Measurements from ENCODE around the gene UQCRQ. TPM values are rescaled to one million over a fixed set of nuclear protein-coding genes. Genes with fewer than 3 reads are reported as not detected.

The UQCRQ gene
- total RNA-seq, 2 donors from 2014 or later = 55.3 to 84.4 TPM

GRCh38 chr5:132831095-132831860, 35.2 kb upstream of the UQCRQ start:
- intact Hi-C loops (cut with DNase I) = no loop called here
- DNase-seq = no peak
- peak overlapping the region; percentile 89 to 95 (median 94) for H3K27ac ChIP-seq
- H3K36me3 ChIP-seq (replicated peaks in 1 of 2; ENCODE audit: insufficient read depth in 1 of 2, low read depth in 2 of 2) = no peaks in the 10 kb centered on the region
- no peaks in the 10 kb centered on the region for H3K9me3 ChIP-seq
- no peak for ATAC-seq
- WGBS, 2 donors = 87 to 88% methylated on average over 11 to 15 of the region's 15 CpGs
- TF ChIP-seq CTCF (IDR thresholded peaks at IDR 0.05) (no peak), POLR2A (IDR thresholded peaks at IDR 0.05) (no peak)
- no peak overlapping the region for H3K4me3 ChIP-seq
- no peaks in the 10 kb centered on the region for H3K27me3 ChIP-seq
- peaks cover 24% of the 10 kb centered on the region for H3K4me1 ChIP-seq

- H3K9me3 ChIP-seq = no peaks in the 10 kb centered on the region
- peaks cover 24% of the 10 kb centered on the region for H3K4me1 ChIP-seq
- TF ChIP-seq POLR2A (IDR thresholded peaks at IDR 0.05) = no peak
- TF ChIP-seq CTCF (IDR thresholded peaks at IDR 0.05) = no peak
- intact Hi-C loops (cut with DNase I) = no loop called here
- H3K36me3 ChIP-seq (replicated peaks in 1 of 2; ENCODE audit: insufficient read depth in 1 of 2, low read depth in 2 of 2) = no peaks in the 10 kb centered on the region
- ATAC-seq = no peak
- H3K4me3 ChIP-seq = no peak overlapping the region
- no peaks in the 10 kb centered on the region for H3K27me3 ChIP-seq
- 75 to 88% methylated on average over 5 of the region's 5 CpGs for WGBS, 2 donors
- H3K27ac ChIP-seq = no peak overlapping the region
- DNase-seq = no peak
Observed at GRCh38 chr5:132832612-132833011, 33.8 kb upstream of the UQCRQ start.

GRCh38 chr5:132834057-132834456, 32.4 kb upstream of the UQCRQ start:
- H3K4me1 ChIP-seq = peaks cover 12% of the 10 kb centered on the region
- WGBS, 2 donors = 96 to 100% methylated on average over 3 of the region's 3 CpGs
- no peaks in the 10 kb centered on the region for H3K9me3 ChIP-seq
- intact Hi-C loops (cut with DNase I) = no loop called here
- no peak for DNase-seq
- no peak overlapping the region for H3K27ac ChIP-seq
- no peaks in the 10 kb centered on the region for H3K36me3 ChIP-seq (replicated peaks in 1 of 2; ENCODE audit: insufficient read depth in 1 of 2, low read depth in 2 of 2)
- TF ChIP-seq POLR2A (IDR thresholded peaks at IDR 0.05) (no peak), CTCF (IDR thresholded peaks at IDR 0.05) (no peak)
- no peaks in the 10 kb centered on the region for H3K27me3 ChIP-seq
- ATAC-seq = no peak
- H3K4me3 ChIP-seq = no peak overlapping the region

- 93 to 100% methylated on average over 1 of the region's 1 CpG for WGBS, 2 donors
- intact Hi-C loops (cut with DNase I) = no loop called here
- no peak overlapping the region for H3K27ac ChIP-seq
Observed at GRCh38 chr5:132836852-132837251, 29.6 kb upstream of the UQCRQ start.

More at GRCh38 chr5:132836852-132837251, 29.6 kb upstream of the UQCRQ start:
- Histone ChIP-seq H3K9me3 (no peaks in the 10 kb centered on the region), H3K27me3 (no peaks in the 10 kb centered on the region), H3K36me3 (replicated peaks in 1 of 2; ENCODE audit: insufficient read depth in 1 of 2, low read depth in 2 of 2) (no peaks in the 10 kb centered on the region), H3K4me1 (no peaks in the 10 kb centered on the region), H3K4me3 (no peak overlapping the region)
- TF ChIP-seq CTCF (IDR thresholded peaks at IDR 0.05) (no peak), POLR2A (IDR thresholded peaks at IDR 0.05) (no peak)
- ATAC-seq (no peak), DNase-seq (no peak)
